AG10803 (cell line): ENCODE measurements around the gene TUSC1.

Experiments
- DNase-seq: peaks from one replicate; pipeline ENCODE4 v3.0.0; 2010; ENCODE audit warnings: low read depth
- H3K4me3 ChIP-seq: 2 replicates; pipeline ENCODE4 v1.5.1; 2011; ENCODE audit warnings: mild to moderate bottlenecking, low read length, control low read depth
- CTCF ChIP-seq: conservative IDR thresholded peaks from 2 replicates; pipeline ENCODE4 v1.5.1; 2011; ENCODE audit warnings: mild to moderate bottlenecking, low read length, control low read depth, inconsistent platforms

TUSC1 gene

GRCh38 chr9:25678147-25678666, at the start of gene TUSC1:
Gene TUSC1 (minus strand): TSS chr9:25678444. CDS start chr9:25678312, 132 bp downstream.
- no peak; the same call in 1 of the 2 replicates for TF ChIP-seq CTCF
- DNase-seq: peak; percentile 83
- H3K4me3 ChIP-seq: peak within 1 kb of the TSS; percentile 83

GRCh38 chr9:25726871-25727410, 48.7 kb upstream of the TUSC1 start:
- no peak overlapping the region for H3K4me3 ChIP-seq
- DNase-seq: no peak
- TF ChIP-seq CTCF: no peak

GRCh38 chr9:25724424-25724823, 46.2 kb upstream of the TUSC1 start:
- no peak for TF ChIP-seq CTCF
- DNase-seq: peak; percentile 31
- no peak overlapping the region for H3K4me3 ChIP-seq

DNA sequence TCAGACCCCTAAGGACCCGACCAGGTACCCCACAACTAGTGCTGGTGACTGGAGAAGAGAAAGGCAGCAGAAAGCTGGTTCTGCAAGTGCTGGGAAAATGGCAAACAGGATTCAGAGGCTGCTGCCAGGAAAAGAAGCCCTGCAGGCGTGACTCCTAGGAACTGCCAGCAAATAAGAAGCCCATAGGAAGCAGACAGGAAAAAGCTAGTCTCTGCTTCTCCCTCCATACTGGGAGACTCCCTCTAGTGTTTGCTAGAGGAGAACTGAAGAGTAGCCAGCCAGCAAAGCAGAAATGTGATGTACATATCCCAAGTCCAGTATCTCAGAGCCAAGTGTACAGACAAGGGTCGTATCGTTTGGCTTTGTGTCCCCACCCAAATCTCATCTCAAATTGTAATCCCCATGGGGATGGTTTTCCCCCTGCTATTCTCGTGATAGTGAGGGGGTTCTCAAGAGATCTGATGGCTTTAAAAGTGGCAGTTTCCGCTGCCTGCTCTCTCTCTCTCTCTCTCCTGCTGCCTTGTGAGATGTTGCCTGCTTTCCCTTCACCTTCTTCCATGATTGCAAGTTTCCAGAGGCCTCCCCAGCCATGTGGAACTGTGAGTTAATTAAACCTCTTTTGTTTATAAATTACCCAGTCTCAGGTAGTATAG, 38.1 kb upstream of the TUSC1 start:
- peak; percentile 78 for TF ChIP-seq CTCF
- peak; percentile 74 for DNase-seq
- H3K4me3 ChIP-seq: no peak overlapping the region

DNA sequence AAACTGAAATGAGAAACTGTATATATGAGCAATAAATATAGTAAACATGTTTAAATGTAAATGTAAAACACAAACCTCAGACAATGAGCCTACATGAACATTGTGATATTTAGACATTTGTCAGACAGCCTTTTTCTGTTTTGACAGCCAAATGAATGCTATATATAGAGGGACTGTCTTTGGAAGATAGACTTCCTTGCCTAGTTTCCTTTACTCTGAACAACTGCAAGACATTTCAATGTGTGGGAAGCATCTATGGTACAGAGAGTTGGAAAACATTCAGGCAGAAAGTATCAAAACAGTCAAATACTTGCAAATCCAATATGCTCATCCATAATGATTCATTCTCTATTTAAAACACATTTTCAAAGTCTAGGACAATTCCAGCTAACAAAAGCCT, 31.7 kb upstream of the TUSC1 start:
- H3K4me3 ChIP-seq: no peak overlapping the region
- no peak for DNase-seq
- no peak for TF ChIP-seq CTCF

- no peak overlapping the region for H3K4me3 ChIP-seq
- TF ChIP-seq CTCF: no peak
- DNase-seq: no peak
Observed at GRCh38 chr9:25704800-25705199, 26.6 kb upstream of the TUSC1 start.

GRCh38 chr9:25703701-25704357, 25.6 kb upstream of the TUSC1 start:
- TF ChIP-seq CTCF: no peak
- DNase-seq: no peak
- H3K4me3 ChIP-seq: no peak overlapping the region
